HTR-8/SVneo (cell line): ENCODE results near the gene NT5DC1.

Source experiments
- DNase-seq: peaks from one replicate; pipeline ENCODE4 v3.0.0; 2011; ENCODE audit warnings: low spot score, mixed read lengths; ENCODE audit not compliant: insufficient read length
- FAIRE-seq: peaks from 2 replicates; lab custom pipeline; 2011; peaks lifted over from hg19 to GRCh38; lab: Jason Lieb, UNC

Gene NT5DC1

DNA sequence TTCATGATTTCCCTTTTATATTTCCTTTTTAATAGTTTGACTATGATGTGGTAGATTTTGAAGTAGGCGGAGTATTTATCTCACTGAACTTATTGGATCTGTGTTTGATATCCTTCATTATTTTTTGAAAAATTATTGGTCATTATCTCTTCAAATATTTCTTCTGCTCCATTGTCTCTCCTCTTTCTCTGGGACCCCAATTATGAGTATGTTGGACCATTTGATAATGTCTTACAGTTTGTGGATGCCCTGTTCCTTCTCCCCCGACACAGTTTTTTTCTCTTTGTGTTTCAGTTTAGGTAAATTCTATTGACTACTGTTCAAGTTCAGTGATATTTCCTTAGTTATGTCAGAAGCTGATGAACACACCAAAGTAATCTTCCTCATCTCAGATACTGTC is 74.7 kb downstream of the NT5DC1 start:
- no peak for DNase-seq
- no peak for FAIRE-seq

- no peak for FAIRE-seq
- no peak for DNase-seq
These were observed 75.9 kb downstream of the NT5DC1 start for GRCh38 chr6:116176596-116176995.

- FAIRE-seq = no peak
- no peak for DNase-seq
These were observed 79.7 kb downstream of the NT5DC1 start for GRCh38 chr6:116180375-116180774.

DNA sequence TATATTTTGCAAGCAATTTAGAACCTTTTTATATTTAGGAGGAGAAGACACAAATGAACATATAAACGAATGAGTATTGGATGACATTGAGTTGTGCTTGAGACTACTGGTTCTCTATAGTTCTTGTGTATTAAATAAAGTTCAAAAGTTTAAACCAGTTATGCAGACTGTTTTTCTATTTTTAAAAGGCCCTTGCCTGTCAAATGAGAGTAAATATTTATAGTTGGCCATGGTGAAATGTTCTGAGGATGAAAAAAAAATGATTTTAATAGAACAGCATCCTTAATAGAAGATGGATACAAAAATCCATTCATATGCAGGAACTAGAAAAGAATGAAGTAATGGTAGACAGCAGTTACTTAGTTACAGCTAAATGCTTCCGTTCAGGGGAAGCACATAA is 88.8 kb downstream of the NT5DC1 start:
- DNase-seq = no peak
- FAIRE-seq = no peak

DNA sequence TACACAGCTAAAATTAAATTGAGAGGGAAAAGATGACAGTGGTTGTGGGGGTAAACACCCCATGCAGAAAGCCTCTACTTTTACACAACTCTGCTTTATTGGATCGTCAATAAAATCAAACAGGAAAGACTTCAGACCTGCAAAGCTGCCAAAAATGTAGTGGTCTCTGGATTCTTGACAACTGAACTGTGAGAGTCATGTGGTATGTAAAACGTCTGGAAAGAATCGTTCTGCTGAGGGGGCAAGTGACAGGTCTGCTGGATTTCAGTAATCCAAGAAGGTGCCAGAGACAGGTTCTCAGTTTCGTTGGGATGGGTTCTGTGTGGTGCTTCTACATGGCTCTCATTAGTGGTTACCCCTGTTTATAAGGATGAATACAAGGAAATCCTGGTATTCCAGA is 89.9 kb downstream of the NT5DC1 start:
- FAIRE-seq (no peak), DNase-seq (no peak)

- FAIRE-seq = no peak
- no peak for DNase-seq
These were observed 91.2 kb downstream of the NT5DC1 start for GRCh38 chr6:116191881-116192280.

- no peak for FAIRE-seq
These were observed 92.1 kb downstream of the NT5DC1 start for GRCh38 chr6:116192786-116193185.

DNA sequence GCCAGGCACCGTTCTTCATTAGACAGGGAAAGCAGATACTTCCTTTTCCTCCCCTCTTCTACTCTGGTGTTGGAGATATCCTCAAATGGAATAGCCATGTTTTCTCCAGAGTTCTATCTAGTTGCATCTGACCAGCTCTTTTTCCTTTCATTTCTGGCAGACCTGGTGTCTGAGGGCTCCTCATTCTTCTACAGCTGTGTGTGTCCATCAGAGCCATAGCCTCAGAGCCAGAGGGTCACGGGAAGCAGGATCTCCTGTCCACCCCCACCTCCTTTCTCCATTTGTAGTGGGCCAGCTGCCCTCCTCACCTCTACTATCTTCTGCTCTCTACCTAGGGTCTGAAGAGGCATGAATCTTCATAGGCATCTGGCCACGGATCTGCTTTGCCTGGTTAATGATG is 96.2 kb downstream of the NT5DC1 start:
- DNase-seq (no peak), FAIRE-seq (no peak)

More at GRCh38 chr6:116192786-116193185, 92.1 kb downstream of the NT5DC1 start:
- DNase-seq = no peak

GRCh38 chr6:116200619-116201249 is 100.1 kb downstream of the NT5DC1 start:
- FAIRE-seq (no peak), DNase-seq (no peak)

- DNase-seq = no peak
- FAIRE-seq = no peak
These were observed 100.9 kb downstream of the NT5DC1 start for GRCh38 chr6:116201538-116201937.

DNA sequence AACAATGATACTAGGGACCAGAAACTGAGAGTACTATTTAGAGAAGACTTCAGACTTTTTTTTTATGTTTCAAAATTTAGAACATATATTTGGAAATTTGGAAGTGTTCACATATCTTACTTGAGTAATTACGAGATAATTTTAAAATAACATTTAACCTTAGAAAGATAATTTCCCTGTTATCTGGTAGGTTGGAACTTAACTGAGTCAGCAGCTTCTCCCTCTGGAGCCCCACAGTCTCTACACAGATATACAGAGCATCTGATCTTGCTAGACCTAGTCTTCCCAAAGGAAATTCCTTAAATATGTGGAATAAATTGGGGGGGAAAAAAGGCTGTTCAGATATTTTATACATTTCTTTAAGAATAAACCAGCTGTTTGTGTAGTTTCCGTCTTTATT is 104.6 kb downstream of the NT5DC1 start:
- DNase-seq (no peak), FAIRE-seq (no peak)

DNA sequence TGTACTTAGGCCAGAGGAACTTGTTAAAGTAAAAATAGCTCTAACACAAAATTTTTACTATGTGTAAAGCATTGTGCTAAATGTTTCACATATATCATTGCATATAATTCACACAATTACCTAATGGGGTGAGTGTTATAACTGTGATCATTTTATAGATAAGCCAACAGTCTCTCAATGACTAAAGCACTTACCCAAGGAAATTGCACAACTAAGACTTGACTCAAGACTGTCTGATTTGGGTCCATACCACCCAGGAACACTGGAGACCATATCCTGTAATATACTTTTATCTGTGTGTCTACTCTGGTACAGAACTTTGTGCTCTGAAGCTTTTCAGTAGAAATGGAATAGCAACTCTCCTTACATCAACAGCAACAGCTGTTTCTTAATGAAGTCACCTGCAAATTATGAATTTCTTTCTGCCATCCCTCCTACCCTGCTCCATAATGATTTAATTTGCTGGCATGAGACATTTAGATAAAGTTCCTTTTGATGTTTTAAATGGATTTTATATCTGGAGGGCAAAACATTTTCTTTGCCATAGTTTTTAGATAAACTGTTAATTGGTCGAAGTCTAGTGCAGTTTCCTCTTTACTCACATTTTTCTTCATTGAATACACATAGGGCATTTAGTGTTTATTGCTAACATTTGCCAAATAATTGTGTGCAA is 105.7 kb downstream of the NT5DC1 start:
- DNase-seq = no peak
- no peak for FAIRE-seq

DNA sequence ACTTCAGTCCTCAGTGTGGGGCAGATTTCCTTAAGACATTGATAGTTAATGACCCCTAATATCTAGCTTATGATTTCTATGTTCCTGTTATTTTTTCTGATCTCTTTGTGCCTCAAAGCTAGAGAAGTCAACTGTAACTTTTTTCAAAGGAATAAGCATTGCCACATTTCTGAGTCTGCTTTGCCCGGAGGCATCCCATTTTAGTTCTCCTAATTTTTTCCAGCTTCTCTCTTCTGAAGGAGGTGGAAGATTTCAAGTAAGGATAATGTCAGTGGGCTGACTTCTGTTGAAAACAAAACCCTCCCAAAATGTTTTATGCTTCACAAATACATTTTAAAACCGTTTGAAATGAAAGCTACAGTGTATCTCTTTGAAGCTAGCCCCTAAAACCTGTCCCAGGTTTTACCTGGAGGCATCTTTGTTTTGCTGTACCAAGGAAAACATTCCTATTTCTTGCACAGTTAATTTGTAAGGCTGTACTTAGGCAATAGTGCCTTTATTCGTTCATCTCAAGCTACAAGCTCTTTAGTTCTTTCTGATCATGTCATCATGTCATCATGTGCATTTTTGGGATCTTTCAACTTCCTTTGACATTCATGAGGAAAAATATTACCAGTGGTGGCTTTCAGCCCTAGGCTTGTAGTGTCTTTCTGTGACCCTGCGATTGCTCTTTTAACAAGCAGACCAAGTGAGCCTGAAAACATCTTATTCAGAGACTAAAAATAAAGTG is 107.6 kb downstream of the NT5DC1 start:
- DNase-seq (no peak), FAIRE-seq (no peak)

DNA sequence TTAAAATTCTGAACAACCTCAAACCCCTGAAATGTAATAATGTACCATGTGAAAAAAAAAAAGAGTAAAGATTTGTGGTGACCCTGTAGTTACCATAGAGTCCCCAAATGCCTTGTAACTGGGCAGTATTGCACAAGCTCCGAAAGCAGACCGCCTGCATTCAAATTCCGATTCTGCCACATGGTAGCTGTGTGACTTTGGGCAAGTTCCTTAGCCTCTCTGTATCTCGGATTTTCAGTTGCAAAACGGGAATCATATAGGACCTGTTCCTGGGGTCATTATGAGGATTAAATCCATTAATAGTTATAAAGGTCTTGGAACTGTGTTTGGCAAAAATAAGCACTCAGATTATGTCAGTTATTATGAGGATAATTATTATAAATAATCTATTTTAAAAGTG is 109.7 kb downstream of the NT5DC1 start:
- DNase-seq (no peak), FAIRE-seq (no peak)

GRCh38 chr6:116210750-116211425 is 110.2 kb downstream of the NT5DC1 start:
- DNase-seq (no peak), FAIRE-seq (no peak)

DNA sequence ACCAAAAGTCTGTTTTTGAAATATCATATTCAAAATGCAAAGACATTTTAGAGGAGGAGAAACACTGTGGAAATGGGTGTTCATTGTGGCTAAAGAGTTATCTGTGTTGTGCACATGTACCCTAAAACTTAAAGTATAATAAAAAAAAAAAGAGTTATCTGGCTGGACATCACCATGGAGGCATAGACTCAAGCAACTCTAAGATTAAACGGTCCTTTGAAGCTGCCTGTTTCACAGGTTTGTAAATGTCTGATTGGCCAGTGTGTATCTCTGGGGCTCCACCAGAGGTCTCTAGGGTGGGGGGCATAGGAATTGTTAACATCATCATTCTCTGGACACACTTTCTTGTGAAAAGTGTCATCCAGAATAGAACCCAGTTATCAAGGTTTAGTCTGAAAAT is 114.0 kb downstream of the NT5DC1 start:
- DNase-seq (no peak), FAIRE-seq (no peak)

DNA sequence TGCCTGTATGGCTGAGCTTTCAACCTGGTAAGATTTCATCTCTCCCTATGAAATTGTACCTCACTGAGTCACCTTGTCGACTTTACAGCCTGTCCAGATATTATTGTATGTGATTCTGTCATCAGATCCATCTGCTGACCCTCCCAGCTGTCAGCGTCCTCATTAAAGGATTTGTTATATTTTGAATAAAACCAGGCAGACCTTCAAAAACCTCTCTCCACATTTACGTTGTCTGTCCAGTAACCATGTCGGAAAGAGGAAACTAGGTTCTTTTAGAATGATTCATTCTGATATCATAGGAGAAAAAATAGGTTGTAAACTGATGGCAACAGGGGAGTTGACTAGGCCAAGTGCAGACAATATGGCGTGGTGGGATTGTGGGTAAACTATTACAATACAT is 114.8 kb downstream of the NT5DC1 start:
- DNase-seq (no peak), FAIRE-seq (no peak)

- DNase-seq (no peak), FAIRE-seq (no peak)
These were observed 116.4 kb downstream of the NT5DC1 start for GRCh38 chr6:116217069-116217468.

GRCh38 chr6:116218172-116218633 is 117.5 kb downstream of the NT5DC1 start:
- DNase-seq (no peak), FAIRE-seq (no peak)

- FAIRE-seq (no peak), DNase-seq (no peak)
These were observed 118.2 kb downstream of the NT5DC1 start for GRCh38 chr6:116218866-116219265.

DNA sequence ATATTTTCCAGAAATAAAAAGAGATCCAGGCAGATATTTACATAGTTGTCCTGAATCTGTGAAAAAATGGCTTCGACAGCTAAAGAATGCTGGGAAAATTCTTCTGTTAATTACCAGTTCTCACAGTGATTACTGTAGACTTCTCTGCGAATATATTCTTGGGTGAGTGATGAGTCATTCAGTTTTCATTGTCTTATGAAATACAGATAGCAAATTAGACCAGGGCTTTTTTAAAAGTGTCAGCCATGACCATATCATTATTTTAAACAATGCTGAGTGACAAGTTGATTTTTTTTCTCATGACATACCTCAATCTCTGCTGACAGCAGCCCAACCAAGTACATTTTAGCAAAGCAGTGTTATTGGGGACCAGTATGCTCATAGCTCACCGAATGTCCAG is 120.4 kb downstream of the NT5DC1 start:
- DNase-seq (no peak), FAIRE-seq (no peak)
